HL-60/S4 treated with phorbol 12-myristate 13-acetate at 8.2 ng/mL for 4 days and 3 days (cell line): ENCODE data around the gene LRRC43.

Source experiments
- in situ Hi-C: fragments of 300-500 bp; cut with MboI; formaldehyde crosslinking; loops from 2 replicates; pipeline ENCODE4 v1.15.0; 2022; ENCODE audit warnings: low sequenced_read_pairs

The LRRC43 gene

DNA sequence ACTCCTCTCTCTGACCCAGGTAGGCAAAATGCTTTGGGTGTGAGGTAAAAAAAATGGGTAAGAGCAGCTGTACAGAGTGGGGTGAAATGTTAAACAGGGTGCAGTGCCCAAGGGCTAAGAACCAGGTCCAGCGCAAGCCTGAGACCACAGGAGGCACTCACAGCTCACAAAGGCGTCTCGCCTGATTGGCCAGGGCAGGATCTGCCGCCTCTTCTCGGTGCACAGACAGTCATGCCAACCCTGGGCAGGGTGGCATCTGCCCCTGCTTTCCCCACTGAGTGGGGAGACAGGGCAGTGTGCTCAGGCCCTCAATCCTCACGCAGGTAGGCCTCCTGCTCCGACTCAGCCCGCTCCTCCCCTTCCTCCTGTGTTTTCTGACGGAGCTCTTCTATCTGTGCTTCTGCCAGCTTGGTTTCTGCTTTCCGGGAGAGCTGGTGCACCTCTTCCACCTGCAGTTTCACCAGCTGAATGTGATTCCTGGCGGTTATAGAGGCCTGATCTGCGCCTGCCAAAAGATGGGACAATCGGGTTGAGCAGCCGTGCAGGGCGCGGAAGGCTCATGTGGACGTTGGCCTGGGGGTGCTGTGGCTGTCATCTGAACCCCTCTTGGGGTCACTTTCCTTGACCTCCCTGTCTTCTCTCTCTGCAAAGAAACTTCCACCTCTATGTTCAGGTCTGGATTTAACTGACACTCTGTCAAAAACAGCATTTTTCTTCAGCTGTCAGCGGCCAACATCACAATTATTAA is 25.3 kb downstream of the LRRC43 start:
- in situ Hi-C loops = no loop called here

DNA sequence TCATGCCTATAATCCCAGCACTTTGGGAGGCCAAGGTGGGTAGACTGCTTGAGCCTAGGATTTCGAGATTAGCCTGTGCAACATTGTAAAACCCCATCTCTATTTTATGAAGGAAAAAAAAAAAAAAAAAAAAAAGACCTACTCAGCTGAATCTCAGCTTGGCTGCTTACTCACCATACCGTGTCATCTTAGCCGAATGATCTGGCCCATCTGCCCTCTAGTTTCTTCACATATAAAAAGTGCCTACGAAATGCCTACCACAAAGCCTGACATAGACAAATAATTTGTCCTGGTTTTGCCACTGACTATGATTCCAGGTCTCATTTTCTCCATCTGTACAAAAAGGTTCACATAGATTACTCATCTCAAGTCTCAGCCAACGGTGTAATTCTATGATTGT is 32.8 kb downstream of the LRRC43 start:
- in situ Hi-C loops = no loop called here

DNA sequence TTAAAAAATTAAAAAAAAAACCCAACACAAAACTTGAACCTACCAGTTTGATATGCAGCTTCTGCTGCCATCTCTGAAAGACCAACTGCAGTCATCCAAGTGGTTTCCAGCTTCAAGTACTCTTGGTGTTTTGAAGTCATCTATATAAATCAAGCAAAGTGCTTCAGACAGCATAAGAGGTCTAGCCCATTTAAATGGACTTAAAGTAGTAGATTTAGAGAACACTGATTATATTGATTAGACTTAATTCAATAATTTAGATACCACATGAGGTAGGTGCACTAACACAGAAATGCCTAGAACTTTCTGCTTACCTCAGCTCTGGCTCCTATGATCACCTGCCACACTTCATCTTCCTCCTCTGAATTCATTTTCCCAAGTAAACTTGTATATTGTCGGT is 33.5 kb downstream of the LRRC43 start:
- in situ Hi-C loops = no loop called here

DNA sequence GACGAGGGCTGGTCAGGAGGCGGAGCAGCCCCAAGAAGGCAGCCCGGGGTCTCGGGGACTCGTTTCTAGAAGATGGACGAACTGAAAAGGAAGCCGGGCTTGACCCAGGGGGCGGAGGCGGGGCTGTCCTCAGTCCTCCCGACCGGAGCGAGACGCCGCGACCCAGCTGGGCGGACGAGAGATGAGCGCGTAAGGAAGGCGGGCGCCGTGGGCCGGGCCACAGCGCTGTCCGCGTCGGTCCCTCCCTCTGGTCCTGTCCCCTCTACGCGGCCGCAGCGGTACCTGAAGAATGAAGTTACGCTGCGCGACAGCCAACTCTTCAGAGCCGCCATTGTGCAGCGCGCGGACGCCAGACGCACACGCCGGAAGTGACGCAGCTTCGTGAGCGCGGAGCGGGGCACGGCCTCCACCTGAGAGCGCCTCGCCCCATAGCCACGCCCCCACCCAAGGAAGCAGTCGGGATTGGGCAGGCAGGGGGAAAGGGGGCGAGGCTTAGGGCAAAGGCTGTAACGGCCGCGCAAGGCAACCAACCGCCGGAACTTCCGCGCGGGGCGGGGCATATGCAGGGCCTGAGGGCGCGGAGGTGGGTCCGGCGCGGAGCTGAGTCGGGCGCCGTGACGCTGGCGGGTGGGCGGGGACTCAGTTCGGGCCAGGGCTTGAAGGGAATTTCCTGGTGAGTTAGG is 42.9 kb downstream of the LRRC43 start, which contains the start of gene DIABLO:
Gene DIABLO (minus strand): TSS at position 370 of the 683 bp plus-strand sequence. CDS start 38 bp downstream, at position 332.
- in situ Hi-C loops = no loop called here

DNA sequence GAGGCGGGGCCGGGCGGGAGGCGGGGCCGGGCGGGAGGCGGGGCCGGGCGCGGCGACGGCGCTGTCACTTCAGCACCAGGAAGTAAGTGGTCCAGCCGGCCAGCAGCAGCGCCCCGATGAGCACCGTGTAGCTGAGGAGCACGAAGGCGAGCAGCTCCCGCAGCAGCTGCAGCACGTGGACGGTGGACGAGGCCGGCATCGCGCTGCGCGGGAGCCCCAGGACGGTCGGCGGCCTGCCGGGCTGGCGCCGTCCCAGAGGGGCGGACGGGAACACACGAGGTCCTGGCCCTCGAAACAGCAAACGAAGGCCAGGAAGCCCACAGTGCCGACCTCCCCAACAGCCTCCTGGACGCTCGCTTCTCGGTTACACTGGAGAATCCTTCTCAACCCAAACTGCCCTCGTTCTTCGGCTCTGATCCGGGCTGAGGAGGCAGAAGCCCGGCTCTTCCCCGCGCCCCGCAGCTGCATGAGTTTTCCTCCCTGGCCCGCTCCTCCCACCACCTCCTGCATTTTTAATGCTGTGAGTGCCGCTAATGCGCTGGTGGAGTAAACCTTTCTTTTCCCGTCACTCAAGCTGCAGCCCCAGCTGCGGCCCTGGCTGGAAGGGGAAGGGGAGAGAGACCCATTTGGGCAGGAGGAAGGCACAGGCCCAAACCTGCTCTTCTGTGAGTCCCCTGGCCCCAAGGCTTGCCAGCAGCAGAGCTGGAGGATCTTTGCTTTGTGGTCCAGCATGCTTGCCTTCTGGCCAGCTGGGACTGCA is 43.6 kb downstream of the LRRC43 start:
- in situ Hi-C loops = no loop called here

DNA sequence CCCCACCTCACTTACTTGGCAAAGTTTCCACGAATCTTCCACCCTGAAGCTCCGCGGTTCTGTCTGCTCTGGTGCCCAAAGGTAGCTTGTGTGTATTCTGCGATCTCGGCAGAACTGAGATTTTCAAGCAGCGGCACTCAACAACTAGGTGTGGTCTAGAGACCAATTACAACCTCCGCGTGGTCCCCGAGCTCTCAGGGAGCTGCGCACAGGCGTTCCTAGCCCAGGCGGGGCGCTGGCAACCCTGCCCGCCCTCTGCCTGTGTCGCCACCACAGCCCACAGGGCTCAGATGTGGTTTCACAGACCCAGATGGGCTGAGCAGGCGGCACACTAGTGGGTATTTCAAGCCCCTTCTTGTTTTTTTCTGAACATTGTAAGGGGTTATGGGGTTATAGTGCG is 44.4 kb downstream of the LRRC43 start:
- in situ Hi-C loops = no loop called here

DNA sequence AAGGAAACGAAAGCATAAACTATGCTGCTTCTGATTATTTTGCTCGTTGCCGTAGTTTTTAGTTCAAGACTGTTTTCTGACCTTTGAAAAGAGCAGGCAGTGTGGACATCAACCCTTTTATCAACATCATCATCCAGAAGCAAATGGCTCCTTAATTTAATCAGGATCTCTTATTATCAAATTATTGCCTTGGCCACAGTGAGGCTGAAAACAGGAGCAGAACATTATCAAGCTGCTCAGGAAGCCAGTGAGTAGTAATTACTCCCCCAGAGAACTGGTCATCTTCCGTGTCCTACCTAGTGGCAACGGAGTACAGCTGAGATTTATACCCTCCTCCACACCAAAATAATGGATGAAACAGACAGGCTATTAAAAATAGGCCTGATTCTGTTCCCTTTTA is 45.2 kb downstream of the LRRC43 start:
- in situ Hi-C loops = no loop called here

DNA sequence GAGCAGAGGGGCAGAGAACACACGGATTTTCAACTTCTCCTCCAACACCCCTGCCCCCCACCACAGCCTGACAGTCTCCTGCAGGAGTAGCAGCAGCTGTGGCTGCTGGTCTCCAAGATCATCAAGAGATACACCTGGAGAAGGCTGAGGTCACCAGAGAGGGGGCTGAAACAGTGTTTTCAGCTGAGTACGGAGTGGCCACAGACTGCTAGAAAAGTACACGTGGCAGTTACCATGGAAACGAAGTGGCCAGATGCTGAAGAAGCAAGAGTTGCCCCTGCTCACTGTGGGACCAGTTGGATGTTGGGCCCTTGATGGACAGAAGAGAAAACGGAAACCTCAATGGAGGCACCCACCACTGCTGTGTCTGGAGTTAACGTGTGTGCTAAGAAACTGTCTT is 47.9 kb downstream of the LRRC43 start:
- in situ Hi-C loops = no loop called here

DNA sequence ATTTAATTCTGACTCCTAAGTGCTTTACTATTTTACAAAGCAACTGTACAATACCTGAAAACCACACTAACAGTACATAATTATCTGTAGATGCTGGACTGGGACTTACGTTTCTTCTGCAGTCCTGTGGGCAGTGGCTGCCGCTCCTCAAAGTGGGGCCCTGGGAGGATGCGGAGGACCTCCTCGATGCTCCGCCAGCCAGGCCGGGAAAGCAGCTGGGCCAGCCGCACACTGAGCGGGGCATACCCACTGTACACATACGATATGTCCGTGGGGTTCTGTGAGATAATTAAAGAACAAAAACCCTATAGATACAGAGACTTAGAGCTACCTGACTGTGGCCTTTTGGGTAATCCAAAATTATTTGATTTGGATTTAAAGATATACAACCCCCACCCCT is 49.8 kb downstream of the LRRC43 start:
- in situ Hi-C loops = no loop called here

DNA sequence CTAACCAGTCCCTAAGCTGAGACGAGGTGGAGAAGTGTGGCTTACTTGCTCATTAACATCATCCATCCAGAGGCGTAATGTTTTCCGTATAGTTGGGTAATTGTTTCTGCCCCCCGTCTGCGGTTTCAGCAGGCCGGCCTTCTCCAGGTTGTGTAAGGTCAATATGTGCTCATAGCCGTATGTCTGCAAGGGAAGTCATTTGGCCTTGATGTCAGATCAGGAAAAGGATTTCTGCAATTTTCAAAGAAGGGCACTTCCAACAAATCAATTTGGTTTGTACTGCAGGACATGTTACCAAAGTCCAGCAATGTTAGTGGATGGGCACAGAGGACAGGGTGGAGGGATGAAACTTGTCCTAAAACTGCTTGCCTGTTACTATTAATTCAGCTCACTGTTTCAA is 52.8 kb downstream of the LRRC43 start:
- in situ Hi-C loops = no loop called here

DNA sequence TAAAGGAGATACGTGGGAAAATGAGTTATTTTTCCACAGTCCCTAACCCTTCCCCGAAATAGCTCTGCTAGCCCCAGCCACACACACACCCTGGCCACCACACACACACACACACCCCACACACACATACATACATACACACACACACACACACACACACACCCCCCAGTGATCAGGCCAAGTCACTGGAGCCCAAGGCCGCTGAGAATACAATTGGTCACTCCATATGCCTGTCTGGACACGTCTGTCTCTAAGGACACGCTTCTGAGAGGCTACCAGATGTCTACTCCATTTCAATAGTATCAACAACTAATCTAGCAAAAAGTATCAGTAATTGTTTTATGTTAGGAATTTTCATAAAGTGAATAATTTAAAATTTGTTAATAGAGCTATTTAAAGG is 55.9 kb downstream of the LRRC43 start:
- in situ Hi-C loops = no loop called here

DNA sequence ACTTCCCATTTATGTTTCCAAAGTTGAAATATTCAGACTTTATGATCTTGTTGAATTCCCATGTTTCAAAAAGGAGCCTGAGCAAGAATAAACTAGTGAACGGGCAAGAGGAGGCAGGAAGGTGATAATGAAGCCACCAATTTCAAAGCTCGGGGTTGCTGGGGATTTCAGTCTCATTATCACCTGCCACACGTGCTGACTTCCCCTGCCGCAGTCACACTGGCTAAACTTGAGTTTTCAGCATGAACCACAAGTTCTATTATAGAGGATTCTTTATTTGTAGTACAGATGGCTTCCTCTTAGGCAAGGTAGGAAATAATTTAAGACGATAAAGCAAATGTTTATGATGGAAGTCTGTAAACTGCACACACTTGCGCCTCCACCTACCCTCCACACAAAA is 61.0 kb downstream of the LRRC43 start:
- in situ Hi-C loops = no loop called here

DNA sequence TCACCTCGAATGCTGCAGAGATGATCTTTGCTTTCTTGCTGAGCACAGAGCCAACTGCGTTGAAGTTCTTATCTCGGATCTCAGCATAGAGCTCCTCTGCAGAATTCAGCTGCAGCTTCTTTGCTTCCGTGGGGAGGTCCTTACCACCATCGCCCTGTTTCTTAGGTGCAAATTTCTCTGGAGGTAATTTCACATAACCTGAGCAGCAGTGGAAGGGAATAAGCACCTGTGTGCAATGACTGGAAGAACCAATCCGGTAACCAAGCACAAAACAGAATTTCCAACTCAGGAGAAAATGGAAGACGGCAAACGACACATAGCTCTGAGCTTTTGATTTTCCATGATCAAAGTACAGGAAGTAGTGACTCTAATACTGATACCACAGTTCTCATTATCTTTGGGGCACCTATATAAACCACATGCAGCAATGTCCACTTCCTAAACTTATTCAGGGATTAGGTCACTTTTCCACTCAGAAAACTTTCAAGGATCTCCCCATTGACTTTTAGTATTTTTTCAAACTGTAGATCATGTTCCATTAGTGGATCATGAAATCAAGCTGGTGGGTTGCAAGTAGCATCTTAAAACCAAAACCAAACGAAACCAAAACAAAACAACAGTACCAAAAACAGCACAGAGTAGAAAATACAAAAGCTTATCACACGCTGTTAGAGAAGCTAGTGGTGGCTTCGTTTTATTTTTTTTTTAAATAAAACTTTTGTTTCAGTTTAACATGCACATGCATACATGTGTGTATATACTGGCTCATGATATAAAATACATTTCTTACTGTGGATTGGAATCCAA is 61.8 kb downstream of the LRRC43 start:
- in situ Hi-C loops = no loop called here

DNA sequence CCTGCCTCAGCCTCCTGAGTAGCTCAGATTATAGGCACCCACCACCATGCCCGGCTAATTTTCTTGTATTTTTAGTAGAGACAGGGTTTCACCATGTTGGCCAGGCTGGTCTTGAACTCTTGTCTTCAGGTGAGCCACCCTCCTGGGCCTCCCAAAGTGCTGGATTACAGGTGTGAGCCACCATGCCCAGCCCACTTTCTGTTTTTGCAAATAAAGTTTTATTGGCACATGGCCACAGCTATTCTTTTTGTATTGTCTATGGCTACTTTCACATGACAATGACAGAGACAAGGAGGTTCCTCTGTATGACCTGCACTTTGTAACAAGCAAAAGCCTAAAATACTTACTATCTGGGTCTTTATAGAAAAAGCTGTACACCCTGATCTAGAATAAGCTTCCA is 62.6 kb downstream of the LRRC43 start:
- in situ Hi-C loops = no loop called here

DNA sequence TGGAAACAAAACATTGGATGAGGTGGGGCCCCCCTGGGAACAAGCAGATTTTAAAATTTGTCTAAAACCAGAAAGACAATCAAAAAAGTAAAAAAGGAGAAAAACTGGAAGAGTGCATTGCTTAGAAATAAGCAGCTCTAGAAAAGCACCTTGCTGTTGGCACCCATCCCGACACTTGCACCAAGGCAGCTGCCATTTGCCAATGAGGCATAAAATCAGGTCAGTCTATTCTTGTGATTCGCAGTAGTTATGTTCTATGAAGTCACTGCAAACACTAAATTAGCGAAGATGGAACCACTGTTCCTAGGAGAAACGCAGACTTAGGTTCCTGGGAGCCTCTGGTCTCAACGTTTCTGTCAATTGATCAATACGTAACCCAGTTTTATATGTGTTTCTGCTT is 67.1 kb downstream of the LRRC43 start:
- in situ Hi-C loops = no loop called here

DNA sequence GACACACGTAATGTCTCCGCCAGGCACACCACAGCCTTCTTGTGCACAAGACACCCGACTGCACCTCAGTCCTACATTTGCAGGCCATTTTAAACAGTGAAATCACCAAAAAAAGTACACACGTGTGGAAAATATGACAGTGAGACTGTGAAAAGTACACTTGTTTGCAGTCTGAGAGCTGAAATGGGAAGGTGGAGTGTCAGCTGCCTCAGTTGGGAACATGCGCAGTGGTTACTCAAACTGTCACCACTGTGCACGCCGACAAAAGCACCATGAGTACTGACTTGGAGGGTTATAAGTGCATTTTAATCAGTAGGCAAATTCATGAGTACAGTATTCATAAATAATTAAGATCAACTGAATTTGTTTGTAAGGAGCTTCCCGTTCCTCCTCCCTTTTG is 67.6 kb downstream of the LRRC43 start:
- in situ Hi-C loops = no loop called here
